Measurements from ENCODE around the gene GFM1. TPM values are rescaled to one million over a fixed set of nuclear protein-coding genes. Genes with fewer than 3 reads are reported as not detected.
A peak's percentile ranks its signal among the peaks of the same experiment; 100 is the strongest.

GFM1 gene
- total RNA-seq, 6 donors from 2014 or later = 15.3 to 50.0 (median 39.2) TPM

DNA sequence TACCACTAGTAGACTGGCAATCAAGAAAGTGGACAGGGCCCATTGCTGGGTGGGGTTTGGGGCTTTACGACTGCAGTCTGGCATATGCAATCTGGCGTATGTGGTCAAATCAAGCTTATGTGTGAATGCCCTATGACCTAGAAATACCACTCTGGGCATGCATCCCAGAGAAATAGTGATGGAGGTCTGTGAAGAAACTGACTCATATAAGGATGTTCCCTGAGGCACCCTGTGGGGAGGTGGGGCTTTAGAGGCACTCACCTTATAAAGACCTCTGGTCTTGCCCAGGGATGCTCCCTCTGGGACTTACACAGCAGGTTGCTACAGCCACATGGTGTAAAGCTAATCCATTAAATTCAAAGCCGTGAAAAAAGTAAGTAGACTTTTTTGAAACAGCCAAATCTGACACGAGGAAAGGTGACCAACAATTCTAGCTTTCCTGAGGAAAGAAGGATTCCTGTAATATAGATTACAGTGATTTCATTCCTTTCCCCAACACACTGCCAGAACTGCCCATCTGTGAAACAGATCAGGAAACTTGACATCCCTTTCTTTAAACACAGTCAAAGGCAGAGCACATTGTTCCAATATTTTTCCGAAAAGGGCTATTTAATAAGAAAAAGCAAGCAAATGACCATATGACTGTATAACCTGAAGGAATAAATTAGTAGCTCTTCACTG lies 74.3 kb downstream of the GFM1 start:
- TF ChIP-seq POLR2A (IDR thresholded peaks at IDR 0.05) (no peak), POLR2AphosphoS5 (IDR thresholded peaks at IDR 0.05) (no peak), EP300 (IDR thresholded peaks at IDR 0.05) (no peak), CTCF (IDR thresholded peaks at IDR 0.05) (no peak)
- no peak for DNase-seq
- no peak for ATAC-seq (ENCODE audit: low FRiP score in 2 of 2)
- 82 to 83% methylated on average over 5 of the region's 5 CpGs for WGBS, 2 donors
- Histone ChIP-seq H3K9me3 (no peaks in the 10 kb centered on the region), H3K27ac (no peak overlapping the region), H3K4me1 (peaks cover 4 to 18% (median 8%) of the 10 kb centered on the region in 4 donors), H3K27me3 (no peaks in the 10 kb centered on the region), H3K4me3 (no peak overlapping the region), H3K36me3 (no peaks in the 10 kb centered on the region)

DNA sequence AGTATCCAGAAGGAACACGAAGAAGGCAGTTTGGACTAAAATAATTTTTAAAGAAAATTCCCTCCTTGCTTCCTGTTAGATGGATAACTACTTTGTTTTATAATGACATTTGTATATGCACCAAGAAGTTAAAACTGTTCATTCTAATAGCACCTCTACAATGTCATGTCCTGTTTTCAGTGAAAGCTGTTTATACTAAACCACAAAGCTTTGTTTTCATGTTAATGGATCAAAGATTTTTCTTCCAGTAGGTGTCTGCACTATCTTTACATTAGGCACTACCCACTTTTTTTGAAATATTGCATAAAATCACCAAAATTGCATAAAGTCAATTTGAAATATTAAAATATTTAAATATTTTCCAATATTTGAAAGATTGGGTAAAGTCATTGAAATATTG lies 77.8 kb downstream of the GFM1 start:
- Histone ChIP-seq H3K4me1 (peaks cover 10 to 22% (median 14%) of the 10 kb centered on the region in 4 donors), H3K9me3 (no peaks in the 10 kb centered on the region), H3K36me3 (no peaks in the 10 kb centered on the region), H3K27ac (peak overlapping the region in 3 of 4 donors; percentile 52 to 63 (median 57)), H3K27me3 (no peaks in the 10 kb centered on the region), H3K4me3 (no peak overlapping the region)
- TF ChIP-seq CTCF (IDR thresholded peaks at IDR 0.05) (no peak), EP300 (IDR thresholded peaks at IDR 0.05) (no peak), POLR2A (IDR thresholded peaks at IDR 0.05) (no peak), POLR2AphosphoS5 (IDR thresholded peaks at IDR 0.05) (no peak)
- 71 to 79% methylated on average over 1 of the region's 1 CpG for whole genome bisulfite sequencing, 2 donors
- no peak for ATAC-seq (ENCODE audit: low FRiP score in 2 of 2)
- no peak for DNase-seq

DNA sequence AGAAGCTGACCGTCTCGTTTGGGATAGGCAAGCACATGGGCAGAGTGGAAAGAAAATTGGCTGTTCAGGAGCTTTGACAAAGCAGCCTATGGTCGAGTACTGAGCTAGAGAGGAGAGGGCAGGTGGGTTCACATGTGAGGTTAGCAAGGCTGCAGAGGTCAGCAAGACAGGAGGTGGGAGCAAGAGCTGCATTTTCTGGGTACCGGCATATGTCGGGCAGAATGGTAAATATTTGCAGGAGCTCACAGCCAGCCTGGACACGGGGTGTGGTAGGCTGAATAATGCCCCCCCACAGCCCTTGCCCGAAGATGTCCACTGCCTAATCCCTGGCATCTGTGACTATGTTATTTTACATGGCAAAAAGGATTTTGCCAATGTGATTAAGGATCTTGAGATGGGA lies 79.7 kb downstream of the GFM1 start:
- TF ChIP-seq EP300 (IDR thresholded peaks at IDR 0.05) (no peak), POLR2A (IDR thresholded peaks at IDR 0.05) (no peak), CTCF (IDR thresholded peaks at IDR 0.05) (no peak), POLR2AphosphoS5 (IDR thresholded peaks at IDR 0.05) (no peak)
- Histone ChIP-seq H3K4me3 (no peak overlapping the region), H3K9me3 (no peaks in the 10 kb centered on the region), H3K4me1 (peaks cover 20 to 34% (median 23%) of the 10 kb centered on the region in 4 donors), H3K36me3 (no peaks in the 10 kb centered on the region), H3K27me3 (no peaks in the 10 kb centered on the region), H3K27ac (peak overlapping the region in 3 of 4 donors; percentile 5 to 63 (median 52))
- no peak for ATAC-seq (ENCODE audit: low FRiP score in 2 of 2)
- 93 to 95% methylated on average over 5 to 7 of the region's 7 CpGs for WGBS, 2 donors
- no peak for DNase-seq

GRCh38 chr3:158725348-158726011 lies 81.2 kb downstream of the GFM1 start:
- DNase-seq = no peak
- ATAC-seq (ENCODE audit: low FRiP score in 2 of 2) = peak; percentile 72 to 90
- H3K4me1 ChIP-seq = peaks cover 20 to 34% (median 23%) of the 10 kb centered on the region in 4 donors
- TF ChIP-seq POLR2AphosphoS5 (IDR thresholded peaks at IDR 0.05) (no peak), CTCF (IDR thresholded peaks at IDR 0.05) (no peak), EP300 (IDR thresholded peaks at IDR 0.05) (no peak), POLR2A (IDR thresholded peaks at IDR 0.05) (no peak)
- H3K36me3 ChIP-seq = no peaks in the 10 kb centered on the region
- 48 to 55% methylated on average over 9 of the region's 9 CpGs for WGBS, 2 donors
- H3K27me3 ChIP-seq = no peaks in the 10 kb centered on the region
- H3K4me3 ChIP-seq = no peak overlapping the region
- H3K27ac ChIP-seq = peak overlapping the region; percentile 9 to 74 (median 34)
- H3K9me3 ChIP-seq = no peaks in the 10 kb centered on the region
